Aorta (tissue), 5 donors: Measurements from ENCODE around the gene RAB3A. TPM values are rescaled to one million over a fixed set of nuclear protein-coding genes. Genes with fewer than 3 reads are reported as not detected.

Source experiments
- ATAC-seq: fragments of 200-7000 bp; cut with Tn5 transposase; one replicate; pipeline ENCODE4 v1.9.1; 2022; ENCODE audit warnings: moderate library complexity; ENCODE audit not compliant: low FRiP score
- DNase-seq, 2 donors: peaks; one replicate each; pipeline ENCODE4 v3.0.0-alpha.2; 2020
- H3K27ac ChIP-seq, 2 donors: one replicate each; pipeline ENCODE4 v1.5.1; 2013; ENCODE audit warnings: low read length in 2 of 2, mild to moderate bottlenecking in 2 of 2, moderate library complexity in 2 of 2, control low read depth in 1 of 2, inconsistent platforms in 1 of 2, low read depth in 1 of 2
- H3K27me3 ChIP-seq, 2 donors: one replicate each; pipeline ENCODE4 v1.6.1; 2013; ENCODE audit warnings: control low read depth in 1 of 2, low read length in 1 of 2, mild to moderate bottlenecking in 1 of 2, moderate library complexity in 1 of 2; ENCODE audit not compliant: insufficient read depth in 2 of 2, control insufficient read depth in 1 of 2
- H3K36me3 ChIP-seq, 2 donors: one replicate each; pipeline ENCODE4 v1.6.1; 2013; ENCODE audit warnings: control low read depth in 1 of 2, low read length in 1 of 2, mild to moderate bottlenecking in 1 of 2; ENCODE audit not compliant: insufficient read depth in 2 of 2, control insufficient read depth in 1 of 2
- H3K4me1 ChIP-seq, 2 donors: one replicate each; pipeline ENCODE4 v1.6.1; 2013; ENCODE audit warnings: low read length in 2 of 2, control low read depth in 1 of 2, mild to moderate bottlenecking in 1 of 2, moderate library complexity in 1 of 2; ENCODE audit not compliant: insufficient read depth in 2 of 2, control insufficient read depth in 1 of 2
- H3K4me3 ChIP-seq, 2 donors: one replicate each; pipeline ENCODE4 v1.5.1; 2013; ENCODE audit warnings: low read length in 2 of 2, control low read depth in 1 of 2, mild to moderate bottlenecking in 1 of 2
- H3K9me3 ChIP-seq: one replicate; pipeline ENCODE4 v1.6.1; 2013; ENCODE audit warnings: mild to moderate bottlenecking, low read length; ENCODE audit not compliant: control insufficient read depth
- WGBS, 2 donors: extraction: QIAGEN DNeasy Blood & Tissue Kit; methylation state at CpG; one replicate each; pipeline ENCODE4 v1.1.7; 2013; 5-methylcytosine and 5-hydroxymethylcytosine counted together
- intact Hi-C, 2 donors: fragments of 100-400 bp; cut with DNase I; formaldehyde crosslinking; loops; one replicate each; pipeline versions ENCODE4 v1.14.2 to v1.15.0; 2022
- polyA plus RNA-seq, 2 donors: library from polyadenylated mRNA; stranded (reverse); fragments of 200-250 nt; gene quantifications; one replicate each; pipeline ENCODE4 v1.2.3, GENCODE V29; 2013
- total RNA-seq, 2 donors: library from RNA; stranded (reverse); fragmentation: NEBNext Ultra II Directional; extraction: Animal tissue kit (Norgen Biotek cat#: 25700); gene quantifications; one replicate each; pipeline ENCODE4 v1.2.1, GENCODE V29; 2021
- donor health status: healthy with polysubstance abuse.
- donor health status: Bipolar disorder and iron deficiency.
- donor health status: DM: no; HTN: no; CAD: no.
- donor health status: DM: no; HTN: no; CAD: no.
- donor health status: DM: yes; HTN: yes; CAD: no.

The RAB3A gene
- total and polyA plus RNA-seq, 4 donors, result 2.1 to 3.8 (median 3.0) TPM

DNA sequence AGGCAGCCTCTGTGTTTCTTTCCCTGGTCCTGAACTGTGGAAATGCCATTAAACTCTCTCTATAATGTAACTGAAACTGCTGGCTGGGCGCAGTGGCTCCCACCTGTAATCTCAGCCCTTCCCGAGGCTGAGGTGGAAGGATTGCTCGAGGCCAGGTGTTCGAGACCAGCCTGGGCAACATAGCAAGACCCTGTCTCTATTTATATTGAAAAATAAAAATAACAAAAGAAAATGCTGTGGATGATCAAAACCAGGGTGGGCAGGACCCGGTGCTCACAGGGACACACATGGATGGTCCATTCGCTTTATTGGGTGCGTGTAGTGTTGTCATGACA lies 7.4 kb downstream of the RAB3A start:
- no peak for ATAC-seq
- intact Hi-C loops, result no loop called here
- Histone ChIP-seq H3K27me3 (no peaks in the 10 kb centered on the region), H3K4me1 (no peaks in the 10 kb centered on the region), H3K36me3 (no peaks in the 10 kb centered on the region), H3K9me3 (no peaks in the 10 kb centered on the region), H3K4me3 (no peak overlapping the region), H3K27ac (no peak overlapping the region)
- WGBS, 2 donors, result 81 to 82% methylated on average over 7 of the region's 7 CpGs
- no peak for DNase-seq

DNA sequence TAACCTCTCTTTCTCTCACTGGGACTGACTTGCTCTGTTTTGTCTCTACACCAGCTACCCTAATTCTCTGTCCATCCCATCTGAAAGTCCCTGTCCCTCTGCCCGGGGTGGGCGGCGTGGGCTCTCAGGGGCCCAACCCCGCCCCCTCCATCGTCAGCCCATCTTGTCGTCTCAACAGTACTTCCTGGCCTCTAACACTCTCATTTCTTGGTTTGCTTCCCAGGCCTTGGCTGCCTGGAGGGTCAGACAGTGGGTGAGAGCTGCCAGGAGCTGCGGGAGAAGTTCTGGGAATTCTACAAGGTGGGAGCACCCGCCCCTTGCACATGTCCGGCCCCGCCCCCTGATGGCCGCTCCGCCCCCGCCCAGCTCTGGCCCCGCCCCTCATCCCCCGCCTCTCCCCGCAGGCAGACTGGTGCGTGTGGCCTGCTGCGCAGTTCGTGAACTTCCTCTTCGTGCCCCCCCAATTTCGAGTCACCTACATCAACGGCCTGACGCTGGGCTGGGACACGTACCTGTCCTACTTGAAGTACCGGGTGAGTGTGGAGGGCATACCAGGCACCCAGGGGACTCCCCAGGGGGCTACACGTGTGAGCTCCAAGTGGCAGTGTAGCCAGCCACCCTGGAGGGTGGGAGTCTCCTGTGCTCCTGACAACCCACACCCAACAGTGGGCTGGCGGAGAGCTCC lies 9.1 kb downstream of the RAB3A start:
- peak; percentile 61 to 84 for DNase-seq
- WGBS, 2 donors, result 37 to 38% methylated on average over 21 to 27 of the region's 27 CpGs
- Histone ChIP-seq H3K27me3 (no peaks in the 10 kb centered on the region), H3K9me3 (no peaks in the 10 kb centered on the region), H3K36me3 (no peaks in the 10 kb centered on the region), H3K4me3 (no peak overlapping the region), H3K4me1 (no peaks in the 10 kb centered on the region), H3K27ac (no peak overlapping the region)
- intact Hi-C loops, result loop anchor here (5.0 kb wide), 1 partner anchor 58 kb away; no protein-coding TSS in a partner anchor
- ATAC-seq, result no peak

DNA sequence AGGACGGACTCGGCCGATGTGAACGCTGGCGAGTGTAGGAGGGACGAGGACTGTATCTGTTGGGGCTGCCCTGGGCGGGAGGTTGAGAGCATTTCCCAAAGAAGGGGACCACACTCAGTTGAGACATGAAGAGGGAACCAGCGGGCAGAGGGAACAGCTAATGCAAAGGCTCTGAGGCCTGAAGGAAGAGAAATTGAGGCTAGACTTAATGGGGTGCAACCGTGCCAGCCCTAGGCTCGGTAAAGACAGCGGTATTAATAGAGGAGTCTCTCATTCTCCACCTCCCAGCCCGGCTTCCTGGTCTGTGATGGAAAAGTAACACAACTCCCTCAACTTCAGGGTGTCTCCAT lies 9.7 kb downstream of the RAB3A start:
- Histone ChIP-seq H3K9me3 (no peaks in the 10 kb centered on the region), H3K4me3 (no peak overlapping the region), H3K36me3 (no peaks in the 10 kb centered on the region), H3K4me1 (no peaks in the 10 kb centered on the region), H3K27ac (no peak overlapping the region), H3K27me3 (no peaks in the 10 kb centered on the region)
- DNase-seq, result no peak
- ATAC-seq, result no peak
- WGBS, 2 donors, result 51 to 53% methylated on average over 12 of the region's 12 CpGs
- intact Hi-C loops, result loop anchor here (5.0 kb wide), 1 partner anchor 58 kb away; no protein-coding TSS in a partner anchor

DNA sequence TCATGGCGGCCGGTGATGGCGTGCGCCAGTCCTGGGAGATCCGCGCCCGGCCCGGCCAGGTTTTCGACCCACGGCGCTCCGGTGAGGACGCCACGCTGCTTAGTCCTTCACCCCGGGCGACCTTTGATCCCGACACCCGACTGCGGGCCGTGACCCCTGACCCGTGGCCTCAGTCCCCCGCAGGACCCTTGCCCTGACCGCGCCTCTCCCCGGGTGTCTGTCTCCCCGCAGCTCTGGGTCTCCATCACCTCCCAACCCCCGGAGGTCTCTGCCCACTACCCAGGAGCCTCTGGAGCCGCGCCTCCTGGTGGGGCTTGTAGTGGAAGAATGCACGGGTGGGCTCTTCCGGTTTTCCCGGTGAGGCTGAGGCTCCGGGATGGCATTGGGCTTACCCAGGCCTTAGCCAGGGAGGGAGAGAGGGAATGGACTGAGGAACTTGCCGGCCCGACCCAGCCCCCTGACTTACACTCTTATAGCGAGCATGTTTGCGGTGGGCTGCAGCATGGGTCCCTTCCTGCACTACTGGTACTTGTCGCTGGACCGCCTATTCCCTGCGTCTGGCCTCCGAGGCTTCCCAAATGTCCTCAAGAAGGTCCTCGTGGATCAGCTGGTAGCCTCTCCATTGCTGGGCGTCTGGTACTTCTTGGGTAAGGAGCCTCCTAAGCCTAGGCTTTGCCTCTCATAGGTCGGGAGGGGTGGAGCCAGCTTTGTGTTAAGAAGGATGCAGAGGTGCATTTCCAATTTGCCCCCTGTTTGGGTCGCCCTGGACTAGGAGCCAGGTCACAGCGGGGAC lies 10.3 kb downstream of the RAB3A start:
- no peaks in the 10 kb centered on the region for H3K9me3 ChIP-seq
- H3K4me3 ChIP-seq, result peak overlapping the region; percentile 14 to 59
- no peaks in the 10 kb centered on the region for H3K4me1 ChIP-seq
- DNase-seq, result no peak
- ATAC-seq, result no peak
- no peaks in the 10 kb centered on the region for H3K36me3 ChIP-seq
- H3K27me3 ChIP-seq, result no peaks in the 10 kb centered on the region
- intact Hi-C loops, result loop anchor here (1.0 to 5.0 kb wide), 3 partner anchors 11 to 129 kb away; partner anchors contain the start of genes LSM4 (in 1 of the 2) and RAB3A (in 1 of the 2)
- peak overlapping the region in 1 of 2 donors; percentile 71 for H3K27ac ChIP-seq
- WGBS, 2 donors, result 3 to 4% methylated on average over 46 of the region's 46 CpGs

DNA sequence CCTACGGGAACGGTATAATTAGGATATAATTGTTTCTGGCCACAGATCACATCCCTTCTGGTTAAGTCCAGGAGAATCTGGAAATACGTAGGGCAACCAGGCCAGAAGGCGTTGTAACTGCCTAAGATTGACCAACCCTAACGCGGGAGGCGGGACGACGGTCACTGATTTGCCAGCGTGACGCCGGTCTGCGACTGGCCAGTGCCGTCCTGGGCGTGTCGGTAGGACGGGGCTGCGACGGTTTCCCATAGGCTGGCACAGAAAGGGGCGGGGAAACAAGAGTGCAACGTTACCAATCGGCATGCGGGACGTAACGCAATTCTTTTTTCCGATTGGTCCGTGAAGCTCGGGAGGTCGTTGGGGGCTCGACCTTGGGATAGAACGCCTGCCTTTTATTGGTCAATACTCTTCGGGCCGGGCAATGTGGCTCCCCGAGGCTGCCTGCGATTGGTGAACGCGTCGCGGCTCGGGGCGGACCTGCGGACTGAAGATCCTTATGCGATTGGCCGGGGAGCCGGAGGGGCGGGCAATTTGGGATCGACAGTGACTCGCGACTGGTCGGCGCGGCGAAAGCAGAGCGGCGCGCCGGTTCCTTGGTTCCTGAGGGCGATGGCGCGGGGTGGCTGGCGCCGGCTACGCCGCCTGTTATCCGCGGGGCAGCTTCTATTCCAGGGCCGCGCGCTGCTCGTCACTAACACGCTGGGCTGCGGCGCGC lies 11.0 kb downstream of the RAB3A start, which contains the start of gene MPV17L2:
Gene MPV17L2, plus strand, starts transcription at position 546 of the 715 bp plus-strand sequence. Its CDS starts 64 bp downstream, at position 610.
- ATAC-seq (peak; percentile 97), DNase-seq (peak; percentile 100)
- intact Hi-C loops, result loop anchor here (1.0 to 5.0 kb wide), 4 partner anchors 11 to 135 kb away; partner anchors contain the start of genes LSM4 (in 1 of the 2) and RAB3A (in 1 of the 2)
- Histone ChIP-seq H3K36me3 (no peaks in the 10 kb centered on the region), H3K4me3 (peak within 1 kb of the TSS; percentile 37 to 59), H3K9me3 (no peaks in the 10 kb centered on the region), H3K27ac (peak within 1 kb of the TSS; percentile 46 to 94), H3K27me3 (no peaks in the 10 kb centered on the region), H3K4me1 (no peaks in the 10 kb centered on the region)
- WGBS, 2 donors, result 0% methylated on average over 70 to 74 of the region's 74 CpGs

DNA sequence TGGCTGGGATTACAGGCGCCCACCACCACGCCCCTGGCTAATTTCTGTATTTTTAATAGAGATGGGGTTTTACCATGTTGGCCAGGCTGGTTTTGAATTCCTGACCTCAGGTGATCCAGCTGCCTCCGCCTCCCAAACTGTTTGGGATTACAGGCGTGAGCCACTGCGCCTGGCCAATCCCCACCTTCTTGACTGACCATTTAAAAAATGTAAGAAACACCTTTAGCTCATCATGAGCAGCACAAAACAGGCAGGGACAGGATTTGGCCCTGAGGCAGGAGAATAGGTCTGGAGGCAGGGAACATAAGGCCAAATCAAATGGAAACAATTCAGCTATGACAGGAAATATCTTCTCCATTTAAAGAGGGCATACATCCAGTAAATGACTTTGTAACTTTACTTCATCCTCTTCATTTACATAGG lies 12.2 kb downstream of the RAB3A start:
- H3K4me3 ChIP-seq, result peak overlapping the region in 1 of 2 donors; percentile 41
- H3K27me3 ChIP-seq, result no peaks in the 10 kb centered on the region
- H3K36me3 ChIP-seq, result no peaks in the 10 kb centered on the region
- ATAC-seq (no peak), DNase-seq (no peak)
- no peaks in the 10 kb centered on the region for H3K4me1 ChIP-seq
- 58 to 61% methylated on average over 5 of the region's 5 CpGs for WGBS, 2 donors
- H3K27ac ChIP-seq, result no peak overlapping the region
- intact Hi-C loops, result loop anchor here (1.0 to 5.0 kb wide), 3 partner anchors 61 to 137 kb away; partner anchors contain the start of gene LSM4 (in 1 of the 2)
- H3K9me3 ChIP-seq, result no peaks in the 10 kb centered on the region

DNA sequence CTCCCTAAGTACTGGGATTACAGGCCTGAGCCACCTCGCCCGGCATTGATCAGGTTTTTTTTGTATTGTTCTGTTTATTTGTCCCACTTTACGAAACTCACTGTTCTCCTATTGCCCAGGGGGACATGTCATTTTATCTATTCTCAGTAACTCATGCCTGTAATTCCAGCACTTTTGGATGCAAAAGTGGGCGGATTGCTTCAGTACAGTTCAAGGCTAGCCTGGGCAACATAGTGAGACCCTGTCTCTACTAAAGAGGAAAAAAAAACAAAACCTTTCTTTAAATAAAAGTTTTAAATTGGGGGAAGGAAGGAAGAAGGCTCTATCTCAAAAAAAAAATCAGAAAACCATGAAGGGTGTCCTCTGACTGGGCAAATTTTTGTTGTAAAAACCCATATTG lies 13.6 kb downstream of the RAB3A start:
- Histone ChIP-seq H3K27ac (no peak overlapping the region), H3K4me3 (no peak overlapping the region), H3K36me3 (no peaks in the 10 kb centered on the region), H3K27me3 (no peaks in the 10 kb centered on the region), H3K9me3 (no peaks in the 10 kb centered on the region), H3K4me1 (no peaks in the 10 kb centered on the region)
- no peak for DNase-seq
- ATAC-seq, result no peak
- intact Hi-C loops, result loop anchor here (5.0 kb wide), 1 partner anchor 62 kb away; no protein-coding TSS in a partner anchor
- 88% methylated on average over 4 of the region's 4 CpGs for WGBS, 2 donors

DNA sequence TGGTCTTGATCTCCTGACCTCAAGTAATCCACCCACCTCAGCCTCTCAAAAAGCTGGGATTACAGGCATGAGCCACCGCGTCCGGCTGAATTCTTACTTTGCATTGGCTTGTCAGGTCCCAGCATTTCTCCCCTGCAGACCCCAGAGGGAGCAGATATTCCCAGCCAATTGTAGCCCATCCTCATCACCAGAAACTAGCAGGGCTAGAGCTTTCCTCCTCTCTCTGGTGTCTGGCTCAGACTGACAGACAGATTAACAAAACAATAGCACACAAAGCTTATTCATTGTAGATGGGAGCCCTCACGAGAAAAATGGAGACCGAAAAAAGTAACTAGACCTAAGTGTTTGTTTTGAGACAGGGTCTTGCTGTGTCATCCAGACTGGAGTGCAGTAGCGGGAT lies 18.3 kb downstream of the RAB3A start:
- no peaks in the 10 kb centered on the region for H3K9me3 ChIP-seq
- intact Hi-C loops, result no loop called here

More for the DNA sequence above, 18.3 kb downstream of the RAB3A start:
- Histone ChIP-seq H3K4me3 (no peak overlapping the region), H3K27ac (no peak overlapping the region), H3K27me3 (no peaks in the 10 kb centered on the region), H3K4me1 (no peaks in the 10 kb centered on the region), H3K36me3 (no peaks in the 10 kb centered on the region)
- 54 to 59% methylated on average over 6 of the region's 6 CpGs for WGBS, 2 donors
- ATAC-seq, result no peak
- DNase-seq, result no peak
